NCI-H2107 (cell line): ENCODE results near the gene TTLL7.

Experiments
- DNase-seq: peaks from one replicate; lab custom pipeline; 2025; lab: John Stamatoyannopoulos, UW

Gene TTLL7

GRCh38 chr1:83998498-83999315 lies at the start of gene TTLL7:
Gene TTLL7, minus strand, starts transcription at chr1:83999132. Its CDS starts 46,921 bp downstream, at chr1:83952211.
- peak; percentile 64 for DNase-seq

GRCh38 chr1:84042461-84042860 lies 43.5 kb upstream of the TTLL7 start:
- no peak for DNase-seq

GRCh38 chr1:84037758-84038611 lies 39.1 kb upstream of the TTLL7 start:
- DNase-seq: no peak

- no peak for DNase-seq
Observed at GRCh38 chr1:84031802-84032327, 32.9 kb upstream of the TTLL7 start.

- DNase-seq: no peak
Observed at GRCh38 chr1:84027368-84027767, 28.4 kb upstream of the TTLL7 start.

GRCh38 chr1:84025966-84026365 lies 27.0 kb upstream of the TTLL7 start:
- no peak for DNase-seq

DNA sequence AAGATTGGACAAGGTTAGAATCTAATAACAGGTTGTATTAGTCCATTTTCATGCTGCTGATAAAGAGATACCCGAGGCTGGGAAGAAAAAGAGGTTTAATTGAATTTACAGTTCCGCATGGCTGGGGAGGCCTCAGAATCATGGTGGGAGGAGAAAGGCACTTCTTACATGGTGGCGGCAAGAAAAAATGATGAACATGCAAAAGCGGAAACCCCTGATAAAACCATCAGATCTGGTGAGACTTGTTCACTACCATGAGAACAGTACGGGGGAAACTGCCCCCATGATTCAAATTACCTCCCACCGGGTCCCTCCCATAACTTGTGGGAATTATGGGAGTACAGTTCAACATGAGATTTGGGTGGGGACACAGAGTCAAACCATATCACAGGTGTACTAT lies 22.9 kb upstream of the TTLL7 start:
- DNase-seq: no peak

GRCh38 chr1:84020151-84020550 lies 21.2 kb upstream of the TTLL7 start:
- DNase-seq: no peak

DNA sequence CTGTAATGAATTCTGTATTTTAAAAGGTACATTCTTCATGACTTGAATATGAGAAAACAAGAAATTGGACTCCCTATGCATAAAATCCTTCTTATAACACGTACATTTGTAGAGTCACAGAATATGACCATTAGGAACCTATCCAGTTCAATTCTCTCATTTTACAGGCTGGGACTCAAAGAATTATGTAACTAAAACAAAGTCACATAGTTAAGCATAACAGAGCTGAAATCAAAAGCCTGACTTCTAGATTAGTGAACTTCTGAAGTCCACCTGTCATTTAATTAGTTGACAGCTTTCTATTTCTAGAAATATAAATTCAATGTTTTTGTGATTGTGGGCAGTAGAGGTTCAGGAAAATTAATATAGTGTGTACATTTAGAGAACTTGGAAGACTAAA lies 20.3 kb upstream of the TTLL7 start:
- DNase-seq: no peak

DNA sequence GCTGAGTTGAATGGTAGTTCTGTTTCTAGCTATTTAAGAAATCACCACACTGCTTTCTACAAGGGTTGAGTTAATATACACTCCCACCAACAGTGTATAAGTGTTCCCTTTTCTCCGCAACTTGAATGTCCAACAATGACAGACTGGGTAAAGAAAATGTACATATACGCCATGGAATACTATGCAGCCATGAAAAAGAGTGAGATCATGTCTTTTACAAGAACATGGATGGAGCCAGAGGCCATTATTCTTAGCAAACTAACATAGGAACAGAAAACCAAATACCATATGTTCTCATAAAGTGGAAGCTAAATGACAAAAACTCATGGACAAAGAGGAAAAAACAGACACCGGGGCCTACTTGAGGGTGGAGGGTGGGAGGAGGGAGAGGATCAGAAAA lies 14.8 kb upstream of the TTLL7 start:
- DNase-seq: no peak

DNA sequence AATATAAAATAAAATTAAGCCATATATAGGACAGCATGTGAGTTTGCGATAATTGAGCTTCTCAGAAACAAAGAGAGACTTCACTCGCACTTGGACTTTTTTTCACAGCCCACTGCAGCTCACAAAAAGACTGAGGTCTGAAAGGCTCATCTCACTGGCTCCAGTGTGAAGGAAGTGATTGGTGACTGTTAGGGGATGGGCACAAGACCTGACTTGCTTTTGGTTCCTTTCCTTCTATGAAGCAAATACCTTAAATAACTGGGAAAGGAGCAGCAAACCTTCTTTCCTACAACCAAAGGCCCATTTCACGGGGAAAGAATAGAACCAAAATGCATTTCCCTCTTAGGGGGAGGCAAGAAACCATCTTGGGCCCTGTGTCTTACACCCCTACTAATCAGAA lies 13.1 kb upstream of the TTLL7 start:
- no peak for DNase-seq

DNA sequence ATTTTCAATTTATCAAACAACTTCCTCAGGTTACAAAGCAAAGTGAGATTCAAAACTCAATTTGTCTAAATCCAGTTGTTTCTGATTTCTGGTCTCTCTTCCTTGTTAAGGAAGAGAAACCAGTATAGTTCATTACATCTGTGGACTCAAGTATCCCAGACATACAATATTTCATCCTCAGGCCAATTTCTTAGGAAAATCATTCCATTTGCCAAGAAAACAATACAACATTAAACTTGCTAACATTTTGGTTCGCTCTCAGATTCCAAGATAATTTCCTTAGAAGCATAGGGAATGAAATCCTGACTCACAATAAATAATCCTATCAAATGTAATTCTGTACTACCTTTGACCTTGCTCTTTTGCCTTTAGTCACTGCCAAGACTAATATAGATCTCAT lies 11.2 kb upstream of the TTLL7 start:
- DNase-seq: no peak

- DNase-seq: no peak
Observed at GRCh38 chr1:84008631-84009030, 9.7 kb upstream of the TTLL7 start.

- DNase-seq: no peak
Observed at GRCh38 chr1:84006591-84006990, 7.7 kb upstream of the TTLL7 start.

- DNase-seq: no peak
Observed at GRCh38 chr1:84001501-84001900, 2.6 kb upstream of the TTLL7 start.

- DNase-seq: no peak
Observed at GRCh38 chr1:84000954-84001495, 2.1 kb upstream of the TTLL7 start.

DNA sequence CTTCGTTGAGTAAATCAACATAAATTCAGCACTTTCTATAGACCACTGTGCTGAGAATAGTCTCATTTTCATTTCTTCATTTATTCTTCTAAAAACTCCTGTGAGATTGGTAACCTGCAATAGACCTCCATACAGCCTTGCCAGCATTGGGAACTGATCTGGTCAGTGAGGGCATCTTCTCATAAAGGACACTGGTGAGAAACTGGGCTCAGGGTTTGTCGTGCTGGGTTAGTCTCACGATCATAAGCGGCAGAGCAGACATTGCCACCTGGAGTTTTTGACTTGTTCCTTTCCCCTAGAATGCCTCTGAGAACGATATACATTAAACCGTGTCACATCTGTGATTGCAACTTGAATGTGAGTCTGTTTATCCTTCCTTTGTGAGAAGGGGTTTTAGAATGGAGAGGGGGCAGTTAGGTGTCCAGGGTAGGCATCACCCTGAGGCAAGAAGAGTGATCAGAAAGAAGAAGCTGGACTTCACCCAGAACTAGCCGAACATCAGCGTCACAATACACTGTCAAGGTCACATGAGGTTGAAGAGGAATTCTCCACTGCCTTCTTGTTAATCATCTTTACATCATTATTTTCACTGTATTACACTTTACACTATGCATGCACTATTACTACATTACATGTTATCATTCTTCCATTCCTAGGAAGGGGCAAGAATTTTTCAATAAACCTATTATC lies 1.4 kb upstream of the TTLL7 start:
- no peak for DNase-seq

DNA sequence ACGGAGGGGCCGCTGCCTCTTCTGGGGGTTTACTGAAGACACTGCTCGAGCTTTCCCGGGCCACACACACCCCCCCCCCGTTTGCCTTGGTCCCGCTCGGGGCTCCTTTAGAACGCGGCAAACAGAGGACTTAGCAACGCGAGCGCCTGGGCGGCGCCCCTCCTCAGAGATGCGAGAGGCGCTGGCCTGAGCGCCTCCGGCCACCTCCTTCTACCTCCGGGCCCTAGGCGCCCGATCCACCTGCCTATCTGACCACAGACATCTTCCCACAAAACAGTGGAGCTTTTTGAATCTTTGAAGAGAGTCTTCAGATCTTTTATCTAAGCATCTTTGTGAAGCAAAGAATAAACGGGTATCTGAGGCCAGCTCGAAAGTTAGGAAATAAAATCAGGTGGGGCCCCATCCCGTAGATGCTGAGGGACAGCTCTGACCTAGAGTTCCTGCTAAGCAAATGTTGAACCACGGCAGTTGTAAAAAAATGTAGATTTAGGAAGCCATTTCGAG lies 436 bp upstream of the TTLL7 start:
- DNase-seq: peak; percentile 64

- no peak for DNase-seq
Observed at GRCh38 chr1:83998205-83998497, 781 bp downstream of the TTLL7 start.

- no peak for DNase-seq
Observed at GRCh38 chr1:83997631-83998030, 1.3 kb downstream of the TTLL7 start.

- no peak for DNase-seq
Observed at GRCh38 chr1:83996621-83997020, 2.3 kb downstream of the TTLL7 start.

- DNase-seq: no peak
Observed at GRCh38 chr1:83996191-83996590, 2.7 kb downstream of the TTLL7 start.
